B cell (primary cell): ENCODE data around the gene KAZN.

Source experiments
- CTCF ChIP-seq: fragments of 200-600 bp; IDR thresholded peaks from one replicate; pipeline ENCODE4 v1.8.0; 2022; ENCODE audit warnings: antibody characterized with exemption, mild to moderate bottlenecking
- EZH2 ChIP-seq: IDR thresholded peaks from 2 replicates; pipeline ENCODE4 v1.6.1; 2012; ENCODE audit warnings: borderline replicate concordance, low read depth, mild to moderate bottlenecking, moderate library complexity, low read length; ENCODE audit not compliant: insufficient read depth, poor library complexity, severe bottlenecking

- TF ChIP-seq CTCF (no peak), EZH2 (no peak)
These were observed 321.3 kb downstream of the KAZN start for GRCh38 chr1:14919751-14920150.
